ENCODE measurements around the gene TIMM44. TPM values are rescaled to one million over a fixed set of nuclear protein-coding genes. Genes with fewer than 3 reads are reported as not detected.

TIMM44 gene
- total and polyA plus RNA-seq, 4 donors = 38.4 to 75.8 (median 53.0) TPM

DNA sequence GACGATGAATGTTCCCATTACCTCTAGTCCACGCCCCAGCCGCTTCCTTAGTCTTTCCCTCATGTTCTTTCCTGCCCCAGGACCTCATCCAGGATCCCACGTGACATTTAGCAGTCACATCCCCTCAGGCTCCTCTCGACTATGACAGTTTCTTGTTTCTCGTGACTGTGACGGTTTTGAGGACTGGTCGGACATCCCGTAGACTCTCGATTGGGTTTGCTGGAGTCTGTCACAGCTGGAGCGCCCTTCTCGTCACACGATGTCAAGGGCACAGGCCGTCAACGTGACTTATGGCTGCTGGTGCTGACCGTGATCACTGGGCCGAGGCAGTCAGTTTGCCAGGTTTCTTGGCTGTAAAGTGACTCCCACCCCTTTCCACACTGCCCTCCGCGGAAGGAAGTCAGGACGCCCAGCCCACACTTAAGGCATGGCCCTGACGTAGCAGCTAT lies 39.2 kb upstream of the TIMM44 start:
- ATAC-seq (ENCODE audit: insufficient read depth, low FRiP score) = no peak
- Histone ChIP-seq H3K9me3 (ENCODE audit: control insufficient read depth in 4 of 4, insufficient read depth in 3 of 4, low read length in 3 of 4) (no peaks in the 10 kb centered on the region), H3K36me3 (ENCODE audit: control insufficient read depth in 4 of 4, insufficient read depth in 4 of 4, low read length in 4 of 4) (peaks cover 8 to 52% (median 36%) of the 10 kb centered on the region in 4 donors), H3K9ac (ENCODE audit: insufficient read depth in 1 of 2, low read length in 2 of 2) (no peak overlapping the region), H3K4me3 (no peak overlapping the region), H3K4me1 (ENCODE audit: control insufficient read depth in 5 of 5, insufficient read depth in 5 of 5, low read length in 5 of 5) (peaks cover 0 to 10% (median 3%) of the 10 kb centered on the region in 5 donors), H3K27ac (ENCODE audit: low read depth in 1 of 2, low read length in 1 of 2) (peak overlapping the region in 1 of 2 donors; percentile 70), H3K27me3 (ENCODE audit: control insufficient read depth in 3 of 3, insufficient read depth in 3 of 3, low read length in 2 of 3) (no peaks in the 10 kb centered on the region)
- no peak for TF ChIP-seq CTCF (IDR thresholded peaks at IDR 0.05; ENCODE audit: control extremely low read depth, extremely low read depth)
- WGBS, 2 donors = 78% methylated on average over 21 of the region's 21 CpGs
- no peak for DNase-seq

GRCh38 chr19:7982103-7982502 lies 38.6 kb upstream of the TIMM44 start:
- H3K4me1 ChIP-seq (ENCODE audit: control insufficient read depth in 5 of 5, insufficient read depth in 5 of 5, low read length in 5 of 5) = peaks cover 0 to 5% (median 0%) of the 10 kb centered on the region in 5 donors
- TF ChIP-seq CTCF (IDR thresholded peaks at IDR 0.05; ENCODE audit: control extremely low read depth, extremely low read depth) = no peak
- H3K4me3 ChIP-seq = no peak overlapping the region
- H3K27ac ChIP-seq (ENCODE audit: low read depth in 1 of 2, low read length in 1 of 2) = peak overlapping the region in 1 of 2 donors; percentile 17
- WGBS, 2 donors = 84 to 89% methylated on average over 10 of the region's 10 CpGs
- H3K9me3 ChIP-seq (ENCODE audit: control insufficient read depth in 4 of 4, insufficient read depth in 3 of 4, low read length in 3 of 4) = no peaks in the 10 kb centered on the region
- H3K27me3 ChIP-seq (ENCODE audit: control insufficient read depth in 3 of 3, insufficient read depth in 3 of 3, low read length in 2 of 3) = no peaks in the 10 kb centered on the region
- DNase-seq = no peak
- H3K9ac ChIP-seq (ENCODE audit: insufficient read depth in 1 of 2, low read length in 2 of 2) = no peak overlapping the region
- H3K36me3 ChIP-seq (ENCODE audit: control insufficient read depth in 4 of 4, insufficient read depth in 4 of 4, low read length in 4 of 4) = peaks cover 10 to 56% (median 38%) of the 10 kb centered on the region in 4 donors
- no peak for ATAC-seq (ENCODE audit: insufficient read depth, low FRiP score)

- H3K27me3 ChIP-seq (ENCODE audit: control insufficient read depth in 3 of 3, insufficient read depth in 3 of 3, low read length in 2 of 3) = no peaks in the 10 kb centered on the region
- 94% methylated on average over 7 of the region's 7 CpGs for WGBS, 2 donors
- no peak for ATAC-seq (ENCODE audit: insufficient read depth, low FRiP score)
- H3K4me1 ChIP-seq (ENCODE audit: control insufficient read depth in 5 of 5, insufficient read depth in 5 of 5, low read length in 5 of 5) = peaks cover 0 to 3% (median 0%) of the 10 kb centered on the region in 5 donors
- H3K27ac ChIP-seq (ENCODE audit: low read depth in 1 of 2, low read length in 1 of 2) = peak overlapping the region in 1 of 2 donors; percentile 17
- no peak for TF ChIP-seq CTCF (IDR thresholded peaks at IDR 0.05; ENCODE audit: control extremely low read depth, extremely low read depth)
- H3K9me3 ChIP-seq (ENCODE audit: control insufficient read depth in 4 of 4, insufficient read depth in 3 of 4, low read length in 3 of 4) = no peaks in the 10 kb centered on the region
- no peak for DNase-seq
- no peak overlapping the region for H3K4me3 ChIP-seq
- H3K36me3 ChIP-seq (ENCODE audit: control insufficient read depth in 4 of 4, insufficient read depth in 4 of 4, low read length in 4 of 4) = peaks cover 13 to 56% (median 38%) of the 10 kb centered on the region in 4 donors
- H3K9ac ChIP-seq (ENCODE audit: insufficient read depth in 1 of 2, low read length in 2 of 2) = no peak overlapping the region
These were observed 38.2 kb upstream of the TIMM44 start for GRCh38 chr19:7981661-7982060.

DNA sequence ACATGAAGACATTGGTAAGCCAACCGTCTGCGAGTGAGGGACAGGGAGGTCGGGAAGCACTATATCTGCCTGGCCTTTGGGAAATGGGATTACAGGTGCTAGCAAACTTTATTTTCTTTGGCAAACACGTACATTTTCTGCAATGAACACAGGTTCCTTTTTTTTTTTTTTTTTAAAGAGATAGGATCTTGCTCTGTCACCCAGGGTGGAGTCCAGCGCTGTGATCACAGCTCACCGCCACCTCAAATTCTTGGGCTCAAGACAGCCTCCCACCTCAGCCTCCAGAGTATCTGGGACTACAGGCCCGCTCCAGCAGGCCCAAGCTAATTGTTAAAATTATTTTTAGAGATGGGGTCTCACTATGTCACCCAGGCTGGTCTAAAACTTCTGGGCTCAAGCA lies 37.7 kb upstream of the TIMM44 start:
- DNase-seq = no peak
- Histone ChIP-seq H3K4me1 (ENCODE audit: control insufficient read depth in 5 of 5, insufficient read depth in 5 of 5, low read length in 5 of 5) (peaks cover 0 to 1% (median 0%) of the 10 kb centered on the region in 5 donors), H3K9me3 (ENCODE audit: control insufficient read depth in 4 of 4, insufficient read depth in 3 of 4, low read length in 3 of 4) (no peaks in the 10 kb centered on the region), H3K4me3 (no peak overlapping the region), H3K27ac (ENCODE audit: low read depth in 1 of 2, low read length in 1 of 2) (no peak overlapping the region), H3K27me3 (ENCODE audit: control insufficient read depth in 3 of 3, insufficient read depth in 3 of 3, low read length in 2 of 3) (no peaks in the 10 kb centered on the region), H3K9ac (ENCODE audit: insufficient read depth in 1 of 2, low read length in 2 of 2) (no peak overlapping the region), H3K36me3 (ENCODE audit: control insufficient read depth in 4 of 4, insufficient read depth in 4 of 4, low read length in 4 of 4) (peaks cover 13 to 59% (median 38%) of the 10 kb centered on the region in 4 donors)
- 89 to 91% methylated on average over 7 of the region's 7 CpGs for WGBS, 2 donors
- no peak for ATAC-seq (ENCODE audit: insufficient read depth, low FRiP score)
- no peak for TF ChIP-seq CTCF (IDR thresholded peaks at IDR 0.05; ENCODE audit: control extremely low read depth, extremely low read depth)

Measured in lung (tissue), 12 donors.